Kidney (tissue), 14 donors: ENCODE measurements around the gene ACO2. TPM values are rescaled to one million over a fixed set of nuclear protein-coding genes. Genes with fewer than 3 reads are reported as not detected.
"Not testable (repeated sequence)": the region's sequence is repeated elsewhere in the genome, so short reads cannot be mapped to it uniquely, and the experiment has no call there.

ENCODE experiments used
- DNase-seq, 5 donors: peaks; one replicate each; pipeline ENCODE4 v3.0.0-alpha.2; 2013 to 2020
- FAIRE-seq: peaks from 2 replicates; lab custom pipeline; 2012; peaks lifted over from hg19 to GRCh38; lab: Jason Lieb, UNC
- H3K27ac ChIP-seq, 2 donors: one replicate each; pipeline ENCODE4 v1.7.0; 2013; ENCODE audit warnings: low read depth in 2 of 2, low read length in 2 of 2, inconsistent platforms in 1 of 2
- H3K27me3 ChIP-seq: one replicate; pipeline ENCODE4 v1.7.1; 2013; ENCODE audit warnings: low read length, inconsistent platforms; ENCODE audit not compliant: control insufficient read depth, insufficient read depth
- H3K36me3 ChIP-seq, 3 donors: one replicate each; pipeline versions ENCODE4 v1.7.0 to v1.7.1; 2013; ENCODE audit warnings: low read length in 3 of 3, control low read depth in 1 of 3, inconsistent platforms in 1 of 3; ENCODE audit not compliant: insufficient read depth in 3 of 3, control insufficient read depth in 2 of 3
- H3K4me1 ChIP-seq, 3 donors: one replicate each; pipeline versions ENCODE4 v1.7.0 to v1.7.1; 2013; ENCODE audit warnings: low read length in 3 of 3, inconsistent platforms in 1 of 3, low read depth in 1 of 3; ENCODE audit not compliant: control insufficient read depth in 2 of 3, insufficient read depth in 2 of 3
- H3K4me3 ChIP-seq, 3 donors: one replicate each; pipeline versions ENCODE4 v1.7.0 to v1.8.1; 2013; ENCODE audit warnings: low read length in 3 of 3, control low read depth in 1 of 3, inconsistent platforms in 1 of 3
- H3K9ac ChIP-seq, 3 donors: one replicate each; pipeline versions ENCODE4 v1.7.0 to v1.7.1; 2013; ENCODE audit warnings: low read length in 3 of 3, control low read depth in 1 of 3, inconsistent platforms in 1 of 3
- H3K9me3 ChIP-seq, 3 donors: one replicate each; pipeline versions ENCODE4 v1.7.0 to v1.7.1; 2013; ENCODE audit warnings: low read length in 3 of 3, control low read depth in 1 of 3, inconsistent platforms in 1 of 3; ENCODE audit not compliant: control insufficient read depth in 2 of 3, insufficient read depth in 1 of 3
- CTCF ChIP-seq: IDR thresholded peaks from 3 replicates; pipeline ENCODE4 v1.5.1; 2012; ENCODE audit warnings: mild to moderate bottlenecking, moderate library complexity, borderline replicate concordance; ENCODE audit not compliant: insufficient read depth; ENCODE audit errors: extremely low read depth
- intact Hi-C: fragments of 100-400 bp; cut with DNase I; formaldehyde crosslinking; loops from one replicate; pipeline ENCODE4 v1.11.1; 2022
- polyA plus RNA-seq: library from polyadenylated mRNA; stranded (reverse); fragments of 350-450 nt; fragmentation: Illumina TruSeq; extraction: RNeasy Lipid Tissue Mini Kit (QIAGEN cat#74804); gene quantifications from one replicate; pipeline ENCODE4 v1.2.3, GENCODE V29; 2014; ENCODE audit warnings: low read depth, low replicate concordance; ENCODE audit not compliant: insufficient read depth
- total RNA-seq: library from RNA; stranded (reverse); fragmentation: NEBNext Ultra II Directional; extraction: Animal tissue kit (Norgen Biotek cat#: 25700); gene quantifications from one replicate; pipeline ENCODE4 v1.2.1, GENCODE V29; 2021
- donor health status: control.
- donor health status: control.
- donor health status: control.
- donor health status: control.
- donor health status: control.
- donor health status: DM: yes; HTN: yes; CAD: no.
- donor health status: Normal renal cell carcinoma (clear cell type).

The ACO2 gene
- total and polyA plus RNA-seq, 2 donors from 2014 or later = 119 to 262 TPM

GRCh38 chr22:41435560-41435959 is 33.4 kb upstream of the ACO2 start:
- Histone ChIP-seq H3K27me3 (no peaks in the 10 kb centered on the region), H3K9ac (no peak overlapping the region), H3K27ac (no peak overlapping the region), H3K36me3 (peaks cover 4 to 47% (median 19%) of the 10 kb centered on the region in 3 donors), H3K9me3 (no peaks in the 10 kb centered on the region), H3K4me1 (peaks cover 0 to 7% (median 6%) of the 10 kb centered on the region in 3 donors), H3K4me3 (no peak overlapping the region)
- intact Hi-C loops = no loop called here
- FAIRE-seq = no peak
- no peak for TF ChIP-seq CTCF
- DNase-seq = peak in 2 of 5 donors; percentile 9 to 65

- no peak for TF ChIP-seq CTCF
- H3K27me3 ChIP-seq = no peaks in the 10 kb centered on the region
- peaks cover 4 to 47% (median 19%) of the 10 kb centered on the region in 3 donors for H3K36me3 ChIP-seq
- H3K9me3 ChIP-seq = no peaks in the 10 kb centered on the region
- intact Hi-C loops = no loop called here
- no peak overlapping the region for H3K4me3 ChIP-seq
- no peak overlapping the region for H3K9ac ChIP-seq
- H3K4me1 ChIP-seq = peaks cover 0 to 7% (median 6%) of the 10 kb centered on the region in 3 donors
- no peak overlapping the region for H3K27ac ChIP-seq
- DNase-seq (no peak), FAIRE-seq (no peak)
Observed at GRCh38 chr22:41436322-41437113, 32.4 kb upstream of the ACO2 start.

- Histone ChIP-seq H3K9ac (no peak overlapping the region), H3K9me3 (no peaks in the 10 kb centered on the region), H3K36me3 (peaks cover 4 to 40% (median 19%) of the 10 kb centered on the region in 3 donors), H3K4me1 (peaks cover 0 to 10% (median 6%) of the 10 kb centered on the region in 3 donors), H3K27me3 (no peaks in the 10 kb centered on the region), H3K4me3 (no peak overlapping the region), H3K27ac (no peak overlapping the region)
- TF ChIP-seq CTCF = no peak
- no peak for DNase-seq
- intact Hi-C loops = no loop called here
- no peak for FAIRE-seq
Observed at GRCh38 chr22:41437198-41437597, 31.7 kb upstream of the ACO2 start.

GRCh38 chr22:41440511-41440910 is 28.4 kb upstream of the ACO2 start:
- H3K4me1 ChIP-seq = peaks cover 3 to 20% (median 18%) of the 10 kb centered on the region in 3 donors
- FAIRE-seq, H3K9ac ChIP-seq, intact Hi-C loops, H3K27me3 ChIP-seq, H3K4me3 ChIP-seq, H3K9me3 ChIP-seq, H3K27ac ChIP-seq, DNase-seq: not testable (repeated sequence)
- peaks cover under 1 to 29% (median 15%) of the 10 kb centered on the region in 3 donors for H3K36me3 ChIP-seq
